ENCODE measurements around the gene GUSB. TPM values are rescaled to one million over a fixed set of nuclear protein-coding genes. Genes with fewer than 3 reads are reported as not detected.

The GUSB gene
- polyA plus RNA-seq, 2 of the 4 experiments (the other 2 are of a cell fraction): 32.3 TPM

- 90% methylated on average over 8 of the region's 9 CpGs for WGBS (ENCODE audit: missing lambda C conversion rate)
- H3K4me2 ChIP-seq: no peak overlapping the region
- CTCF ChIA-PET: no interaction called here
- H3K27ac ChIP-seq: no peak overlapping the region
- ATAC-seq (peak in 1 of 2 experiments; percentile 17; a peak in 1 of 6 replicates), DNase-seq (ENCODE audit: low read depth in 1 of 2, low spot score in 1 of 2) (no peak), FAIRE-seq (no peak)
- TF ChIP-seq BHLHE40 (IDR thresholded peaks at IDR 0.05; ENCODE audit: low read depth, low read length) (no peak), EP300 (IDR thresholded peaks at IDR 0.05) (no peak)
- POLR2A ChIA-PET: no interaction called here
- no peaks in the 10 kb centered on the region for H3K4me1 ChIP-seq
- no peaks in the 10 kb centered on the region for H3K9me3 ChIP-seq
- no peak overlapping the region for H3K4me3 ChIP-seq
Observed at GRCh38 chr7:65974876-65975275, 7.1 kb downstream of the GUSB start.

- POLR2A ChIA-PET: no interaction called here
- CTCF ChIA-PET: no interaction called here
- Histone ChIP-seq H3K9me3 (no peaks in the 10 kb centered on the region), H3K4me1 (no peaks in the 10 kb centered on the region), H3K4me2 (no peak overlapping the region), H3K27ac (no peak overlapping the region), H3K4me3 (no peak overlapping the region)
- DNase-seq (ENCODE audit: low read depth in 1 of 2, low spot score in 1 of 2) (no peak), ATAC-seq (0 out of 6 replicates have a peak, but pooled peaks of 1 of the 2 experiments have one; percentile 41), FAIRE-seq (no peak)
- no peak for TF ChIP-seq FOSL2 (IDR thresholded peaks at IDR 0.05)
- TF ChIP-seq FOSL2 (CRISPR knock-in tag; IDR thresholded peaks at IDR 0.05): no peak
- no peak for TF ChIP-seq POLR2A (IDR thresholded peaks at IDR 0.05; ENCODE audit: low read length)
- no peak for TF ChIP-seq BHLHE40 (IDR thresholded peaks at IDR 0.05; ENCODE audit: low read depth, low read length)
- no peak for TF ChIP-seq ELK1 (IDR thresholded peaks at IDR 0.05; ENCODE audit: low read depth, low read length)
- no peak for TF ChIP-seq PHF8 (IDR thresholded peaks at IDR 0.05; ENCODE audit: borderline replicate concordance, low read depth)
- no peak for TF ChIP-seq HEYL (CRISPR knock-in tag; IDR thresholded peaks at IDR 0.05)
- no peak for TF ChIP-seq HOXB5 (CRISPR knock-in tag; IDR thresholded peaks at IDR 0.05)
- no peak for TF ChIP-seq NFE2L2 (conservative IDR thresholded peaks at IDR 0.05; ENCODE audit: low read length)
- no peak for TF ChIP-seq CBX2 (IDR thresholded peaks at IDR 0.05; ENCODE audit: borderline replicate concordance, low read depth)
- TF ChIP-seq JUNB (IDR thresholded peaks at IDR 0.05): no peak
- 95% methylated on average over 26 of the region's 29 CpGs for WGBS (ENCODE audit: missing lambda C conversion rate)
Observed at GRCh38 chr7:65974191-65974801, 7.7 kb downstream of the GUSB start.

GRCh38 chr7:65972976-65973375 lies 9.0 kb downstream of the GUSB start:
- ChIA-PET POLR2A (no interaction called here), CTCF (no interaction called here)
- Histone ChIP-seq H3K4me2 (no peak overlapping the region), H3K4me1 (no peaks in the 10 kb centered on the region), H3K9me3 (no peaks in the 10 kb centered on the region), H3K27ac (no peak overlapping the region), H3K4me3 (no peak overlapping the region)
- TF ChIP-seq ZSCAN20 (CRISPR knock-in tag; IDR thresholded peaks at IDR 0.05) (no peak), PBX3 (IDR thresholded peaks at IDR 0.05) (no peak), RFX5 (IDR thresholded peaks at IDR 0.05) (no peak)
- 91% methylated on average over 13 of the region's 13 CpGs for WGBS (ENCODE audit: missing lambda C conversion rate)
- ATAC-seq (no peak), DNase-seq (ENCODE audit: low read depth in 1 of 2, low spot score in 1 of 2) (no peak), FAIRE-seq (no peak)

GRCh38 chr7:65971021-65971420 lies 11.0 kb downstream of the GUSB start:
- TF ChIP-seq POLR2AphosphoS2 (conservative IDR thresholded peaks at IDR 0.05; ENCODE audit: low read length): no peak
- no peak for TF ChIP-seq SREBF2 (IDR thresholded peaks at IDR 0.05)
- TF ChIP-seq USF2 (IDR thresholded peaks at IDR 0.05): no peak
- no peak for TF ChIP-seq KDM1A (IDR thresholded peaks at IDR 0.05; ENCODE audit: low read depth)
- TF ChIP-seq MAFK (IDR thresholded peaks at IDR 0.05; ENCODE audit: partially characterized antibody): no peak
- no peak for TF ChIP-seq ATOH8 (CRISPR knock-in tag; IDR thresholded peaks at IDR 0.05; ENCODE audit: low read depth)
- TF ChIP-seq NPAS2 (CRISPR knock-in tag; IDR thresholded peaks at IDR 0.05; ENCODE audit: borderline replicate concordance): no peak
- no peak for TF ChIP-seq MAZ (IDR thresholded peaks at IDR 0.05; ENCODE audit: borderline replicate concordance, low read depth, low read length)
- no peak for TF ChIP-seq RFX5 (IDR thresholded peaks at IDR 0.05)
- TF ChIP-seq CTCF (IDR thresholded peaks at IDR 0.05): no peak
- TF ChIP-seq FOXS1 (CRISPR knock-in tag; IDR thresholded peaks at IDR 0.05): no peak
- no peak for TF ChIP-seq RNF2 (IDR thresholded peaks at IDR 0.05; ENCODE audit: borderline replicate concordance, low read depth)
- Histone ChIP-seq H3K27ac (no peak overlapping the region), H3K9me3 (no peaks in the 10 kb centered on the region), H3K4me3 (no peak overlapping the region), H3K4me2 (no peak overlapping the region), H3K4me1 (no peaks in the 10 kb centered on the region)
- FAIRE-seq (no peak), ATAC-seq (no peak), DNase-seq (ENCODE audit: low read depth in 1 of 2, low spot score in 1 of 2) (no peak)
- 92% methylated on average over 8 of the region's 8 CpGs for WGBS (ENCODE audit: missing lambda C conversion rate)
- POLR2A ChIA-PET: no interaction called here
- CTCF ChIA-PET: interaction anchor here (1.2 kb wide), 1 partner anchor 12 kb away, joined by 3 read pairs; no protein-coding TSS in a partner anchor
